Neural progenitor cell (in vitro differentiated cells): ENCODE data around the gene NSD1. TPM values are rescaled to one million over a fixed set of nuclear protein-coding genes. Genes with fewer than 3 reads are reported as not detected.

ENCODE experiments used
- DNase-seq: peaks from one replicate; pipeline ENCODE4 v3.0.0-alpha.2; 2016; ENCODE audit warnings: low spot score
- H2AFZ ChIP-seq: fragments of 200-600 bp; sonication (generic); replicated peaks from 2 replicates; pipeline ENCODE4 v1.6.1; 2016; ENCODE audit warnings: antibody characterized with exemption
- H3F3A ChIP-seq: fragments of 200-600 bp; sonication (generic); 2 replicates; pipeline ENCODE4 v1.6.1; 2016; ENCODE audit warnings: antibody characterized with exemption, low read depth
- H3K27ac ChIP-seq: fragments of 200-600 bp; sonication (generic); 2 replicates; pipeline ENCODE4 v1.5.1; 2016; ENCODE audit warnings: mild to moderate bottlenecking
- H3K27me3 ChIP-seq: fragments of 200-600 bp; sonication (generic); 2 replicates; pipeline ENCODE4 v1.6.1; 2016; ENCODE audit warnings: mild to moderate bottlenecking, moderate library complexity
- H3K36me3 ChIP-seq: fragments of 200-600 bp; sonication (generic); 2 replicates; pipeline ENCODE4 v1.5.1; 2016
- H3K4me1 ChIP-seq: fragments of 200-600 bp; sonication (generic); 2 replicates; pipeline ENCODE4 v1.6.1; 2016; ENCODE audit warnings: mixed run types
- H3K4me2 ChIP-seq: fragments of 200-600 bp; sonication (generic); 2 replicates; pipeline ENCODE4 v1.6.1; 2016
- H3K4me3 ChIP-seq: fragments of 200-600 bp; sonication (generic); 2 replicates; pipeline ENCODE4 v1.5.1; 2016
- H3K79me2 ChIP-seq: fragments of 200-600 bp; sonication (generic); 2 replicates; pipeline ENCODE4 v1.6.1; 2016; ENCODE audit warnings: low read depth
- H3K9ac ChIP-seq: fragments of 200-600 bp; sonication (generic); 2 replicates; pipeline ENCODE4 v1.6.1; 2016
- H3K9me3 ChIP-seq: fragments of 200-600 bp; sonication (generic); 2 replicates; pipeline ENCODE4 v1.5.1; 2016; ENCODE audit warnings: low read depth
- H4K20me1 ChIP-seq: fragments of 200-600 bp; sonication (generic); 2 replicates; pipeline ENCODE4 v1.6.1; 2016; ENCODE audit warnings: low read depth
- H3K27ac Mint-ChIP-seq: 3 replicates; pipeline ENCODE4 v1.8.0; 2021; ENCODE audit warnings: mixed read lengths
- H3K27me3 Mint-ChIP-seq: 2 replicates; pipeline ENCODE4 v1.8.0; 2022; ENCODE audit warnings: low read depth, mild to moderate bottlenecking, inconsistent platforms, moderate library complexity, mixed read lengths; ENCODE audit not compliant: insufficient read depth
- H3K36me3 Mint-ChIP-seq: 3 replicates; pipeline ENCODE4 v1.8.0; 2021; ENCODE audit warnings: mixed read lengths
- H3K4me1 Mint-ChIP-seq: 3 replicates; pipeline ENCODE4 v1.8.0; 2021; ENCODE audit warnings: mixed read lengths
- H3K4me3 Mint-ChIP-seq: 3 replicates; pipeline ENCODE4 v1.8.0; 2021; ENCODE audit warnings: mild to moderate bottlenecking, moderate library complexity, mixed read lengths
- H3K9me3 Mint-ChIP-seq: 3 replicates; pipeline ENCODE4 v1.8.0; 2020; ENCODE audit warnings: mixed read lengths
- EZH2 ChIP-seq: fragments of 200-600 bp; sonication (generic); IDR thresholded peaks from 2 replicates; pipeline ENCODE4 v1.6.1; 2017; ENCODE audit warnings: antibody characterized with exemption, mild to moderate bottlenecking, moderate library complexity
- EZH2phosphoT487 ChIP-seq: fragments of 200-600 bp; sonication (generic); IDR thresholded peaks from 2 replicates; pipeline ENCODE4 v1.6.1; 2017; ENCODE audit warnings: antibody characterized with exemption
- total RNA-seq: library from RNA; depleted of rRNA; stranded (reverse); fragments of >200 nt; gene quantifications from 2 replicates; pipeline ENCODE4 v1.2.3, GENCODE V29; 2015; ENCODE audit warnings: low replicate concordance
- TF ChIP-seq, protein P1 (sequence below): fragments of 200-600 bp; sonication (generic); IDR thresholded peaks from 2 replicates; pipeline ENCODE4 v1.5.1; 2017; ENCODE audit warnings: antibody characterized with exemption, mild to moderate bottlenecking

NSD1 gene
- total RNA-seq, 1 donor from 2014 or later, result 114 TPM

DNA sequence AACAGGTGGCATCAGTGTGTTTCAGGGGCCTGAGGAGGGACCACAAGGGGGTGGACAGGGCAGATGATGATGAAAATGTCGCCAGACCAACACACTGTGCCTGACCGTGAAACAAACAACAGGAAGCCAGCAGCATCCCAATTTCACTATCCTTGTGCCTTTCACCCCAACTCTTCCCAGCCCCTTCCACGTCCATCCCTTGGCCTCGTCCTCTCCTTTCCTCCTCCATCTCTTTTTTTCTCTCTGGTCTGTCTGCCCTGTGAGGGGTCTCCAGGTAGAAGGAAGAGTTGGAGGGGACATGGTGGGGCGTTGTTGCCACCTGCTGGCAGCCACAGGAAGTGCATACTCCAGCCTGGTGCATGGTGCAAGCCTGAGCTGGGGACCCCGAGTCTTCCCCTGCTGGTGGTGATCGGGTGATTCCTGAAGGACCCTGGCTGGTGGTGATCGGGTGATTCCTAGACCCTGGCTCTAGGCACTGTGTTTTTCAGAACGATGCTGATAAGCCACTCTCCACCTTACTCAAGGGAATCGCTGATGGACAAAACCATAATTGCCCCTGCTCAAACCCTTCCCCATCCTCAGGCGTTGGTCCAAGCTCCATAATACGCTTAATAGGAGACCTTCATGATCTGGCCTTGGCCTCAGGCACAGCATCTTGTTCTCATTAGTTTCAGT, 21.7 kb upstream of the NSD1 start:
- Histone ChIP-seq H3K27ac (no peak overlapping the region), H3K4me3 (no peak overlapping the region), H3F3A (peaks cover 7% of the 10 kb centered on the region), H3K36me3 (no peaks in the 10 kb centered on the region), H3K4me2 (no peak overlapping the region), H2AFZ (no peak overlapping the region), H3K9me3 (no peaks in the 10 kb centered on the region), H3K79me2 (no peaks in the 10 kb centered on the region), H3K9ac (no peak overlapping the region), H3K27me3 (no peaks in the 10 kb centered on the region), H3K4me1 (no peaks in the 10 kb centered on the region), H4K20me1 (no peaks in the 10 kb centered on the region)
- TF ChIP-seq, protein P1, sequence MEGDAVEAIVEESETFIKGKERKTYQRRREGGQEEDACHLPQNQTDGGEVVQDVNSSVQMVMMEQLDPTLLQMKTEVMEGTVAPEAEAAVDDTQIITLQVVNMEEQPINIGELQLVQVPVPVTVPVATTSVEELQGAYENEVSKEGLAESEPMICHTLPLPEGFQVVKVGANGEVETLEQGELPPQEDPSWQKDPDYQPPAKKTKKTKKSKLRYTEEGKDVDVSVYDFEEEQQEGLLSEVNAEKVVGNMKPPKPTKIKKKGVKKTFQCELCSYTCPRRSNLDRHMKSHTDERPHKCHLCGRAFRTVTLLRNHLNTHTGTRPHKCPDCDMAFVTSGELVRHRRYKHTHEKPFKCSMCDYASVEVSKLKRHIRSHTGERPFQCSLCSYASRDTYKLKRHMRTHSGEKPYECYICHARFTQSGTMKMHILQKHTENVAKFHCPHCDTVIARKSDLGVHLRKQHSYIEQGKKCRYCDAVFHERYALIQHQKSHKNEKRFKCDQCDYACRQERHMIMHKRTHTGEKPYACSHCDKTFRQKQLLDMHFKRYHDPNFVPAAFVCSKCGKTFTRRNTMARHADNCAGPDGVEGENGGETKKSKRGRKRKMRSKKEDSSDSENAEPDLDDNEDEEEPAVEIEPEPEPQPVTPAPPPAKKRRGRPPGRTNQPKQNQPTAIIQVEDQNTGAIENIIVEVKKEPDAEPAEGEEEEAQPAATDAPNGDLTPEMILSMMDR, result peak; percentile 97
- no peak for TF ChIP-seq EZH2phosphoT487
- Mint-ChIP-seq H3K4me3 (no peak overlapping the region), H3K27ac (no peak overlapping the region), H3K27me3 (peaks cover 17% of the 10 kb centered on the region), H3K9me3 (no peaks in the 10 kb centered on the region), H3K4me1 (peaks cover 12% of the 10 kb centered on the region), H3K36me3 (no peaks in the 10 kb centered on the region)
- DNase-seq, result peak; percentile 86

DNA sequence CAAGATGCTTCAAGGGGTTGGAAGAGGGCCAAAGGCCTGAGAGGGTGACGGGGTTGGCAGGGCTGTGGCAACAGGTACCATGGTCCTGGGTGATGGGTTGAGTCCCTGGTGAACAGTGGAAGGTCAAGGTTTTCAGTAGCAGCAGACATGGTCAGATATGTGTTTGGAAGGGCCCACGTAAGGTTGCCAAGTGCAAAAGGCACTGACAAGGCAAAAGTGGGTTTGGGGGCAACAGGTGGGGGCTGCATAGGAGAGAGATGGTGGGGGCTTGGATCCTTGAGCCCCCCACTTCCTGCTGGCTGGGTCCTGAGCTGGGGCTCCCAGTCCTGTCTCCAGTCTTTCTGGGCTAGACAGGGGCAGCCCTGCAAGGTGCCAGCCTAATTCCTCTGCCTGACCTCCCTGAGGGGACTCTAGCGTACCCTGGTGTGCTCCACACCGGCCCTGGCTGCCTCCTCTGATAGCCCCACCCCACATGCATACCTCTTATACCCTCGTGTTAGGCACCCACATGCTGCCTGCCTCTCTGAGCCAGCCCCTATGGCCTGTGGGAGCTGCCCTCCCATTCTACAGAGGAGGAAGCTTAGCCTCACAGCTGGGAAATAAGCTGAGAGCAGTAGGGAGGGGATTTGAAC, 20.9 kb upstream of the NSD1 start:
- Histone ChIP-seq H3K9ac (no peak overlapping the region), H4K20me1 (no peaks in the 10 kb centered on the region), H3K27me3 (no peaks in the 10 kb centered on the region), H2AFZ (no peak overlapping the region), H3F3A (peaks cover 7% of the 10 kb centered on the region), H3K79me2 (no peaks in the 10 kb centered on the region), H3K4me3 (no peak overlapping the region), H3K36me3 (no peaks in the 10 kb centered on the region), H3K27ac (no peak overlapping the region), H3K9me3 (no peaks in the 10 kb centered on the region), H3K4me2 (no peak overlapping the region), H3K4me1 (no peaks in the 10 kb centered on the region)
- no peaks in the 10 kb centered on the region for H3K9me3 Mint-ChIP-seq
- H3K4me1 Mint-ChIP-seq, result peaks cover 9% of the 10 kb centered on the region
- no peaks in the 10 kb centered on the region for H3K36me3 Mint-ChIP-seq
- H3K4me3 Mint-ChIP-seq, result no peak overlapping the region
- peaks cover 16% of the 10 kb centered on the region for H3K27me3 Mint-ChIP-seq
- DNase-seq, result no peak
- H3K27ac Mint-ChIP-seq, result no peak overlapping the region
- TF ChIP-seq EZH2, result no peak
- TF ChIP-seq, protein P1, result no peak
- no peak for TF ChIP-seq EZH2phosphoT487

DNA sequence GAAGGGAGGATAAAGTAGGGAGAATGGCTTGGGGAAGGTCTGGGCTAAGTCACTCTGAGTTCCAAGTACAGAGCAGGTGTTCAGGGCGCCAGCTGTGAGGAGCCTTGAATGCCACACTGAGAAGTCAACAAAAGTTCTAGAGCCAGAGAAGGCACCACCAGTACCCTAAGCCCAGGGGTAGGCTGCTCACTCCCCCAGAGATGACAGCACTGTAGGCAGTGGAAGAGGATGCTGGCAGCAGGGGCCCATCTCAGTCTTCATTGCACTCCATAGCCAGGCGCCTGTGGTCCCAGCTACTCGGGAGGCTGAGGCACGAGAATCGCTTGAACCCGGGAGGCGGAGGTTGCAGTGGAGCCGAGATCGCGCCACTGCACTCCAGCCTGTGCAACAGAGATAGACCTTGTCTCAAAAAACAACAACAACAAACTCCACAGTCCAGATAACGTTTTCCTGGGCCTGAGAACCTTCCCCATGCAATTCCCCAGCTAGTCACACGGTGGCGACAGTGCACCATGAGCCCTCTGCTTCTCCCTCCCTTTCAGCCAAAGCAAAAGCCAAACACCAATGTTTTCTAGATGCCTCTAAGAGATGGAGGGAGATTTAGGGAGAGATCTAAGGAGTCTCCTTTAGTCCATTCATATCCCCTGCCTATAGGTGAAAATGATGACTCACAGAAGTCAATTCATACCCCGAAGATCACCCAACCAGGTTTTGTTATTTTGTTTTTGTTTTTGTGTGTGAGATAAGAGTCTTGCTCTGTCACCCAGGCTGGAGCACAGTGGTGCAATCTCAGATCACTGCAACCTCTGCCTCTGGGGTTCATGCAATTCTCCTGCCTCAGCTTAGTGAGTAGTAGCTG, 19.8 kb upstream of the NSD1 start:
- H3K9ac ChIP-seq, result no peak overlapping the region
- H3K4me1 ChIP-seq, result no peaks in the 10 kb centered on the region
- H3K4me3 ChIP-seq, result no peak overlapping the region
- no peaks in the 10 kb centered on the region for H4K20me1 ChIP-seq
- TF ChIP-seq EZH2phosphoT487, result no peak
- no peak for TF ChIP-seq EZH2
- TF ChIP-seq, protein P1, result peak; percentile 97
- Mint-ChIP-seq H3K36me3 (no peaks in the 10 kb centered on the region), H3K4me1 (peaks cover 9% of the 10 kb centered on the region), H3K4me3 (no peak overlapping the region), H3K9me3 (no peaks in the 10 kb centered on the region), H3K27me3 (peaks cover 14% of the 10 kb centered on the region), H3K27ac (peak overlapping the region; percentile 19)
- H3K9me3 ChIP-seq, result no peaks in the 10 kb centered on the region
- H3K27me3 ChIP-seq, result no peaks in the 10 kb centered on the region
- H3K36me3 ChIP-seq, result no peaks in the 10 kb centered on the region
- H3F3A ChIP-seq, result peaks cover 7% of the 10 kb centered on the region
- peak overlapping the region; percentile 70 for H2AFZ ChIP-seq
- peak; percentile 80 for DNase-seq
- no peaks in the 10 kb centered on the region for H3K79me2 ChIP-seq
- no peak overlapping the region for H3K27ac ChIP-seq
- no peak overlapping the region for H3K4me2 ChIP-seq
